Body of pancreas (tissue), 4 donors: ENCODE measurements around the gene OR5B21.

Experiments used
- POLR2A ChIP-seq, 3 donors: fragments of 450-650 bp; IDR thresholded peaks; one replicate each; pipeline ENCODE4 v1.6.1; 2016; ENCODE audit warnings: antibody characterized with exemption in 3 of 3, mild to moderate bottlenecking in 2 of 3
- TF ChIP-seq, protein P1 (sequence below), 7 experiments: fragments of 450-650 bp in 4 of 7; fragments of 200-600 bp in 3 of 7; sonication (generic) in 3 of 7; IDR thresholded peaks; one replicate each; pipeline ENCODE4 v1.5.1; 2016 to 2019; ENCODE audit warnings: antibody characterized with exemption in 7 of 7

DNA sequence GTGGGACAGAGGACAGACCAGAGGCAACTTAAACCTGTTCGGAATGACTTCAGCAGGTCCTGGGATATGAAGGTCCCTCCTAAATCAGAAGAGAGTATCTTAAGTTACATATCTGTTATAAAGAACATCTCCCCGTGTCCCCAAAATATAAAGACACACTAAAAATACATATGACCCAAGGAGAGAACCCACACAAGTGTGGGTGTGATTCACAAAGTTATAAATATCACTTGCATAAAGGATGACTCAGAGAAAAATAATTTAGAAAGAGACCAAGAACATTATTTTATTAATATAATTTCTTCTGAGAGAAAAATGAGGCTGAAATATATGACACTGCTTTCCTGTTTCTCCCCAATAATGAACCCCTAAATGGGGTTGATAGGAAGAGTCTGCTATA, 14.2 kb downstream of the OR5B21 start:
- TF ChIP-seq, protein P1, sequence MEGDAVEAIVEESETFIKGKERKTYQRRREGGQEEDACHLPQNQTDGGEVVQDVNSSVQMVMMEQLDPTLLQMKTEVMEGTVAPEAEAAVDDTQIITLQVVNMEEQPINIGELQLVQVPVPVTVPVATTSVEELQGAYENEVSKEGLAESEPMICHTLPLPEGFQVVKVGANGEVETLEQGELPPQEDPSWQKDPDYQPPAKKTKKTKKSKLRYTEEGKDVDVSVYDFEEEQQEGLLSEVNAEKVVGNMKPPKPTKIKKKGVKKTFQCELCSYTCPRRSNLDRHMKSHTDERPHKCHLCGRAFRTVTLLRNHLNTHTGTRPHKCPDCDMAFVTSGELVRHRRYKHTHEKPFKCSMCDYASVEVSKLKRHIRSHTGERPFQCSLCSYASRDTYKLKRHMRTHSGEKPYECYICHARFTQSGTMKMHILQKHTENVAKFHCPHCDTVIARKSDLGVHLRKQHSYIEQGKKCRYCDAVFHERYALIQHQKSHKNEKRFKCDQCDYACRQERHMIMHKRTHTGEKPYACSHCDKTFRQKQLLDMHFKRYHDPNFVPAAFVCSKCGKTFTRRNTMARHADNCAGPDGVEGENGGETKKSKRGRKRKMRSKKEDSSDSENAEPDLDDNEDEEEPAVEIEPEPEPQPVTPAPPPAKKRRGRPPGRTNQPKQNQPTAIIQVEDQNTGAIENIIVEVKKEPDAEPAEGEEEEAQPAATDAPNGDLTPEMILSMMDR (IDR thresholded peaks at IDR 0.05): no peak
- no peak for TF ChIP-seq POLR2A (IDR thresholded peaks at IDR 0.05)
